HS-5 (cell line): ENCODE results near the gene SERTAD1.
"Not testable (repeated sequence)": the region's sequence is repeated elsewhere in the genome, so short reads cannot be mapped to it uniquely, and the experiment has no call there.

Experiments
- DNase-seq: peaks from one replicate; pipeline ENCODE4 v3.0.0-alpha.2; 2012; ENCODE audit warnings: low read depth

The SERTAD1 gene

GRCh38 chr19:40421993-40422747, 3.6 kb downstream of the SERTAD1 start:
- no peak for DNase-seq

GRCh38 chr19:40420766-40421765, 4.7 kb downstream of the SERTAD1 start:
- DNase-seq: peak; percentile 81

GRCh38 chr19:40420451-40420765, 5.4 kb downstream of the SERTAD1 start:
- DNase-seq: no peak

GRCh38 chr19:40419780-40420179, 6.0 kb downstream of the SERTAD1 start:
- DNase-seq: no peak

- DNase-seq: no peak
Measured at GRCh38 chr19:40419066-40419612, 6.7 kb downstream of the SERTAD1 start.

- no peak for DNase-seq
Measured at GRCh38 chr19:40418040-40418439, 7.8 kb downstream of the SERTAD1 start.

- DNase-seq: no peak
Measured at GRCh38 chr19:40417643-40417981, 8.2 kb downstream of the SERTAD1 start.

- DNase-seq: no peak
Measured at GRCh38 chr19:40416918-40417642, 8.7 kb downstream of the SERTAD1 start.

- DNase-seq: no peak
Measured at GRCh38 chr19:40415768-40416167, 10.0 kb downstream of the SERTAD1 start.

- no peak for DNase-seq
Measured at GRCh38 chr19:40414542-40415535, 11.0 kb downstream of the SERTAD1 start.

GRCh38 chr19:40413291-40413845, 12.4 kb downstream of the SERTAD1 start, which contains the start of gene PRX:
PRX (minus strand) TSS chr19:40413378; CDS start chr19:40407932, 5,446 bp downstream.
- DNase-seq: no peak

- DNase-seq: no peak
Measured at GRCh38 chr19:40412866-40413265, 12.9 kb downstream of the SERTAD1 start.

GRCh38 chr19:40411958-40412499, 13.8 kb downstream of the SERTAD1 start:
- no peak for DNase-seq

GRCh38 chr19:40411125-40411842, 14.5 kb downstream of the SERTAD1 start:
- no peak for DNase-seq

- no peak for DNase-seq
Measured at GRCh38 chr19:40410030-40410389, 15.8 kb downstream of the SERTAD1 start.

- not testable (repeated sequence) for DNase-seq
Measured at GRCh38 chr19:40408598-40408925, 17.2 kb downstream of the SERTAD1 start.

- DNase-seq: no peak
Measured at GRCh38 chr19:40407714-40408597, 17.8 kb downstream of the SERTAD1 start.

GRCh38 chr19:40403262-40403984, 22.4 kb downstream of the SERTAD1 start:
- no peak for DNase-seq
